ENCODE results near the gene CITED4.

DNA sequence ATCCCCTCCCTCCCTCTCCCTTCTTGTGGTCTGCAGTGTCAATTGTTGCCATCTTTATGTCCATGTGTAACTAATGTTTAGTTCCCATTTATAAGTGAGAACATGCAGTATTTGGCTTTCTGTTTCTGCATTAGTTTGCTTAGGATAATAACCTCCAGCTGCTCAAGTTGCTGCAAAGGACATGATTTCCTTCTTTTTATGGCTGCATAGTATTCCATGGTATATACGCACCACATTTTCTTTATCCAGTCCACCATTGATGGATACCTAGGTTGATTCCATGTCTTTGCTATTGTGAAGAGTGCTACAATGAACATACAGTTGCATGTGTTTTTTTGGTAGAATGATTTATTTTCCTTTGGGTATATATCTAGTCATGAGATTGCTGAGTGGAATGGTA lies 16.3 kb downstream of the CITED4 start:
- TF ChIP-seq EZH2 (IDR thresholded peaks at IDR 0.05; ENCODE audit: low read length, missing control alignments): no peak
- TF ChIP-seq, protein P1, sequence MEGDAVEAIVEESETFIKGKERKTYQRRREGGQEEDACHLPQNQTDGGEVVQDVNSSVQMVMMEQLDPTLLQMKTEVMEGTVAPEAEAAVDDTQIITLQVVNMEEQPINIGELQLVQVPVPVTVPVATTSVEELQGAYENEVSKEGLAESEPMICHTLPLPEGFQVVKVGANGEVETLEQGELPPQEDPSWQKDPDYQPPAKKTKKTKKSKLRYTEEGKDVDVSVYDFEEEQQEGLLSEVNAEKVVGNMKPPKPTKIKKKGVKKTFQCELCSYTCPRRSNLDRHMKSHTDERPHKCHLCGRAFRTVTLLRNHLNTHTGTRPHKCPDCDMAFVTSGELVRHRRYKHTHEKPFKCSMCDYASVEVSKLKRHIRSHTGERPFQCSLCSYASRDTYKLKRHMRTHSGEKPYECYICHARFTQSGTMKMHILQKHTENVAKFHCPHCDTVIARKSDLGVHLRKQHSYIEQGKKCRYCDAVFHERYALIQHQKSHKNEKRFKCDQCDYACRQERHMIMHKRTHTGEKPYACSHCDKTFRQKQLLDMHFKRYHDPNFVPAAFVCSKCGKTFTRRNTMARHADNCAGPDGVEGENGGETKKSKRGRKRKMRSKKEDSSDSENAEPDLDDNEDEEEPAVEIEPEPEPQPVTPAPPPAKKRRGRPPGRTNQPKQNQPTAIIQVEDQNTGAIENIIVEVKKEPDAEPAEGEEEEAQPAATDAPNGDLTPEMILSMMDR (conservative IDR thresholded peaks at IDR 0.05 in 1 of 2, IDR thresholded peaks at IDR 0.05 in 1 of 2; ENCODE audit: low read depth in 1 of 2, low read length in 2 of 2): no peak

All from fibroblast of lung (primary cell).